GM19240 (cell line): ENCODE results near the gene CYB5R4.
"Not testable (repeated sequence)": the region's sequence is repeated elsewhere in the genome, so short reads cannot be mapped to it uniquely, and the experiment has no call there.

ENCODE experiments used
- DNase-seq: peaks from one replicate; pipeline ENCODE4 v3.0.0; 2011; ENCODE audit warnings: low spot score; ENCODE audit not compliant: insufficient read length

The CYB5R4 gene

GRCh38 chr6:83907623-83908390 is 48.3 kb downstream of the CYB5R4 start:
- DNase-seq = not testable (repeated sequence)

GRCh38 chr6:83908813-83909212 is 49.3 kb downstream of the CYB5R4 start:
- DNase-seq = no peak

- no peak for DNase-seq
Observed at GRCh38 chr6:83911278-83911677, 51.8 kb downstream of the CYB5R4 start.

- no peak for DNase-seq
Observed at GRCh38 chr6:83914953-83915352, 55.5 kb downstream of the CYB5R4 start.

DNA sequence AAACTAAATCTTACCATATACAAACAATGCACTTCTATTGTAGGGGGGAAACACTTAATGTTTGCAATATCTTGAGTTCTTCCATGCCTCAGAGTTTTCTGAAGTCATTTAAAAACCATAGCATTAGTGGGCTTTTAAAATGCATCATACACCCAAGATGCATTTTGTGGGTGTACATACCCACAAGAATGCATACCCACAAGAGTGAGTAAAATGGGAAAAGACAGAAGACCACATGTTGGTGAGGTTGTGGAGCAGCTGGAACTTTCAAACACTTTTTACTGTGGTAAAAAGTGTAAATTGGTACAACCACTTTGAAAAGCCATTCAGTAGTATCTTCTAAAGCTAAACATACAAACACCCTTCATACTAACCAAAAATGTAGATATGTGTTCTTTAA is 57.5 kb downstream of the CYB5R4 start:
- no peak for DNase-seq

DNA sequence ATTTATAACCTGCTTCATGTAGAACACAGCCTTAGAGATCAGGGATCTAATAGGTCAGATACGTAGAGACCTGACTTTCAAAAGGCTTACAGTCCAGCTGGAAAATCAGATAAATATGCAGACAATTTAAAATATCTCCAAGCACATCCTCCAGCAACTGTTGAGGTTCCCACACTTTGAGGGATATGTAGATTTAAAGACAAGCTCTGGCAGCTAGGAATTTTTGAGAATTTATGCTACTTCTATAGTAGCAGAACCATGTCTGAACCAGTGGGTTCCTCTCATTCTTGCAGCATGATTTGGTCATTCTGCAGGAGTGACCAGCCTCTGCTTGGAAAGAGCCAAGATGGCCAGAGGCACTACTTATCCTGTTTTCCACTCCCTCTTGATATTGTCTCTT is 60.5 kb downstream of the CYB5R4 start:
- no peak for DNase-seq

DNA sequence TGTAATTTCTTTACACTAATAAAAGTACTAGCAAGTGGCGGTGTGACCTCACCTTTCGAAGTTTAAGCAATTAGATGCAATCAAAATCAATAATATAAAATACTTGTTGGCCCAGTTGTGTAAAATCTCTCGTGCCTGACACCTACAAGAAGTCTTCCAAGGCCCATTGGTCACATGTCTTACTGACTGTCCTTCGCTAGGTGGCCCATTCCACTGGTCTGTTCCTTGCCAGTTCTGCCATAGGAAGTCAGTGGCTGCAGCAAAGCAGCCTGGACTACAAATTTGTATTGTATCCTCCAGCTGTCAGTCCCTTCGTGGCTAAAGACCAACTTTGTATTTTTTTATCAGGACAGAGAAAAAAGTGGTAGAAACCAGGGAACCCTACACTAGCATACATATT is 61.8 kb downstream of the CYB5R4 start:
- DNase-seq = no peak

DNA sequence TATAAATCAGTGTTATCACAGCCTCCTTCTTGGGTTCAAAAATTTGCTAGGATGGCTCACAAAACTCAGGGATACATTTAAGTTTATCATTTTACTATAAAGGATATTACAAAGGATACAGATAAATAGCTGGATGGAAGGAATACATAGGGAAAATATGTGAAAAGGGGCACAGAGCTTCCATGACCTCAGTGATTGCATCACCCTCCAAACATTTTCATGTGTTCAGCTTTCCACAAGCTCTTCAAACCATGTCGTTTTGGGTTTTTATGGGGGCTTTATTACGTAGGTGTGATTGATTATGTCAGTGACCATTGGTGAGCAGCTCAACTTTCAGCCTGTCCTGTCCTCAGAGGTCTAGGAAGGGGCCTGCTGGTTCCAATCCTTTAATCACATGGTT is 68.0 kb downstream of the CYB5R4 start:
- no peak for DNase-seq

GRCh38 chr6:83928286-83928685 is 68.8 kb downstream of the CYB5R4 start:
- DNase-seq = no peak

DNA sequence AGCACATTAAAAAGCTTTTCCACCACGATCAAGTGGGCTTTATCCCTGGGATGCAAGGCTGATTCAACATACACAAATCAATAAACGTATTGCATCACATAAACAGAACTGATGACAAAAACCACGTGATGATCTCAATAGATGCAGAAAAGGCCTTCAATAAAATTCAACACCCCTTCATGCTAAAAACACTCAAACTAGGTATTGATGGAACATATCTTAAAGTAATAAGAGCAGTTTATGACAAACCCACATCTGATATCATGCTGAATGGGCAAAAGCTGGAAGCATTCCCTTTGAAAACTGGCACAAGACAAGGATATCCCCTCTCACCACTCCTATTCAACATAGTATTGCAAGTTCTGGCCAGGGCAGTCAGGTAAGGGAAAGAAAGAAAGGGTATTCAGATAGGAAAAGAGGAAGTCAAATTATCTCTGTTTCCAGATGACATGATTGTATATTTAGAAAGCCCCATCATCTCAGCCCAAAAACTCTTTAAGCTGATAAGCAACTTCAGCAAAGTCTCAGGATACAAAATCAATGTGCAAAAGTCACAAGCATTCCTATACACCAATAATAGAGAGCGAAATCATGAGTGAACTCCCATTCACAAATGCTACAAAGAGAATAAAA is 86.8 kb downstream of the CYB5R4 start:
- DNase-seq = not testable (repeated sequence)

DNA sequence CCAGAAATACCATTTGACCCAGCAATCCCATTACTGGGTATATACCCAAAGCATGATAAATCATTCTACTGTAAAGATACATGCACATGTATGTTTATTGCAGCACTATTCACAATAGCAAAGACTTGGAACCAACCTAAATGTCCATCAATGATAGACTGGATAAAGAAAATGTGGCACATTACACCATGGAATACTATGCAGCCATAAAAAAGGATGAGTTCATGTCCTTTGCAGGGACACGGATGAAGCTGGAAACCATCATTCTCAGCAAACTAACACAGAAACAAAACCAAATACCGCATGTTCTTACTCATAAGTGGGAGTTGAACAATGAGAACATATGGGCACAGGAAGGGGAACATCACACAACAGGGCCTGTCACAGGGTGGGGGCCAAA is 88.5 kb downstream of the CYB5R4 start:
- not testable (repeated sequence) for DNase-seq

GRCh38 chr6:83948851-83949250 is 89.4 kb downstream of the CYB5R4 start:
- DNase-seq = no peak

- DNase-seq = not testable (repeated sequence)
Observed at GRCh38 chr6:83951423-83951822, 91.9 kb downstream of the CYB5R4 start.

GRCh38 chr6:83952830-83953229 is 93.3 kb downstream of the CYB5R4 start:
- no peak for DNase-seq

GRCh38 chr6:83954371-83954770 is 94.9 kb downstream of the CYB5R4 start:
- no peak for DNase-seq

DNA sequence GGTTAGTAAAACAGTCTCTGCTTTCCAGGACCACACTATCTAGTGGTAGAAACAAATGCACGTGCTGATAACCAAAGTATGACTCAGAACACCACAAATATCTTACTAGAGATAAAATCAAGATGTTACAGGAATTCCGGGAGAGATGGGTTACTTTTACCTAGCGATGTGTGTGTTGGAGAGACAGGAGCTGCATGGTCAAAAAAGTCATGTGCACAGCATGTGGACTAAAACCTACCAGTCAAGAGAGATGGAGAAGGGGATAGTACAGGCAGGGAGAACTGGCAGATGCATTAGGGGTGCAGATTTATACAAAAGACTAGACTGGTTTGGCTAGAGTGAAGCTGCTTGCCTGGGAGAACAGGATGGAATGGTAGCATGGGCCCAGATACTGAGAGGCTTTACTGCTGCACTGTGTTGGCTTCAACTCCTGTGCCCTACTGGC is 98.8 kb downstream of the CYB5R4 start:
- DNase-seq = no peak

DNA sequence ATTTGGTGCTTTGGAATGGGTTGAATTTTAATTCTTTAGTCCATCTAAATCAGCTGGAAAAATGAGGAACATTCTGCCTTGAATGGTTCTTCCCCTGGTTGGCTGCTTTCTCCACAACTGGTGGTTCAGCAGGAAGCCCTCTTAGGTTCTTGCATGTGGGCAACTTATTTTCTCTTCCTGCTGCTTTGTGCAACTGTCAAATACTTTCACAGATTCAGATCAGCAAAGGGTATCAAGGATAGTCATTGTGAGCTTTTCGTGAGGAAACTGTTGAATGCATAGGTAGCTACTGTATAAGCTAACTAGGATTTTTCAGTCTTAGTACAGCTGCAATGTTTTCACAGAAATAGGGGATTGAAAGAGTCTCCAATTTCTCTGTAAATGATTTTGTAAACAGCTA is 101.2 kb downstream of the CYB5R4 start:
- DNase-seq = no peak

- DNase-seq = peak; percentile 1
Observed at GRCh38 chr6:83962582-83962981, 103.1 kb downstream of the CYB5R4 start.

DNA sequence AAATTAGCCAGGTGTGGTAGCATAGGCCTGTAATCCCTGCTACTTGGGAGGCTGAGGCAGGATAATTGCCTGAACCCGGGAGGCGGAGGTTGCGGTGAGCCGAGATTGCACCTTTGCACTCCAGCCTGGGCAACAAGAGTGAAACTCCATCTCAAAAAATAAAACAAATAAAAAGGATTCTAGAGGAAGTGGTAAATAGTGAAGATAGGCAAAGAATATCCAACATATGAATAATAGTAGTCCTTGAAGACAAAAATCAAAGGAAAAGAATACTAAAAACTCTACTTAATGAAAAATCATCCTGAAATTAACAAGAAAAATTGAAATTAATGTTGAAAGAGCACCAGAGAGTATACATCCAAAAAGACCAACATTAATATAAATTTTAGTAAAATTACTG is 107.0 kb downstream of the CYB5R4 start:
- DNase-seq = no peak

DNA sequence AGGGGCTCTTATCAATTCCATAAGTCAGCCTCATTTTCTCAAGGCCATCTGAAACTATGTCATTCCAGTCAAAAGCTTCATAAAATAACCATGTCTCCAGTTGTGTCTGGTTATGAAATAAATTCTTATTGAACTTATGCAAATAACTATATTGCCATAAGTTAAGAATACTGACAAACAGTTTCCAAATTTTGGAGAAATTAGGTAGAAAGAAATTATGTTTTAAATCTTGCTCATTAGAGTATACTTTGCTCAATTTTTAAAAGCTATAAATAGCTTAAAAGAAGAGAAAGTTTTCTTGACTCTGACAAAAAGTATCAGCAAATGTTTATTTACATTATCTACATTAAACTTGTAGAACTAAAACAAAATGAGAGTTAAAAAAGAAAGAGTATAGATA is 111.1 kb downstream of the CYB5R4 start:
- no peak for DNase-seq

GRCh38 chr6:83974409-83975050 is 115.0 kb downstream of the CYB5R4 start:
- no peak for DNase-seq

- no peak for DNase-seq
Observed at GRCh38 chr6:83976037-83976755, 116.7 kb downstream of the CYB5R4 start.
